Eye (tissue), 1 donor: ENCODE data around the gene MOXD1.
A peak's percentile ranks its signal among the peaks of the same experiment; 100 is the strongest.

Experiments
- DNase-seq: peaks from one replicate; pipeline ENCODE4 v3.0.0-alpha.2; 2015

Gene MOXD1

GRCh38 chr6:132400883-132401617 is at the start of gene MOXD1:
MOXD1 (minus strand) TSS chr6:132401475; CDS start chr6:132401426, 49 bp downstream.
- DNase-seq: peak; percentile 76

GRCh38 chr6:132446855-132447241 is 45.6 kb upstream of the MOXD1 start:
- no peak for DNase-seq

- peak; percentile 73 for DNase-seq
Observed at GRCh38 chr6:132446141-132446854, 45.0 kb upstream of the MOXD1 start.

- peak; percentile 86 for DNase-seq
Observed at GRCh38 chr6:132445201-132445951, 44.1 kb upstream of the MOXD1 start.

- DNase-seq: no peak
Observed at GRCh38 chr6:132443206-132443605, 41.9 kb upstream of the MOXD1 start.

- DNase-seq: no peak
Observed at GRCh38 chr6:132430110-132430509, 28.8 kb upstream of the MOXD1 start.

GRCh38 chr6:132425176-132425575 is 23.9 kb upstream of the MOXD1 start:
- DNase-seq: no peak

- DNase-seq: no peak
Observed at GRCh38 chr6:132423839-132424238, 22.6 kb upstream of the MOXD1 start.

GRCh38 chr6:132418235-132418965 is 17.1 kb upstream of the MOXD1 start:
- no peak for DNase-seq

- DNase-seq: no peak
Observed at GRCh38 chr6:132414761-132415160, 13.5 kb upstream of the MOXD1 start.

- no peak for DNase-seq
Observed at GRCh38 chr6:132414322-132414721, 13.0 kb upstream of the MOXD1 start.

GRCh38 chr6:132413499-132413802 is 12.2 kb upstream of the MOXD1 start:
- DNase-seq: no peak

- no peak for DNase-seq
Observed at GRCh38 chr6:132412656-132413498, 11.6 kb upstream of the MOXD1 start.

- no peak for DNase-seq
Observed at GRCh38 chr6:132411296-132411695, 10.0 kb upstream of the MOXD1 start.

- DNase-seq: no peak
Observed at GRCh38 chr6:132410830-132411229, 9.6 kb upstream of the MOXD1 start.

GRCh38 chr6:132405143-132405915 is 4.1 kb upstream of the MOXD1 start:
- no peak for DNase-seq

GRCh38 chr6:132404736-132405135 is 3.5 kb upstream of the MOXD1 start:
- DNase-seq: no peak

GRCh38 chr6:132404330-132404729 is 3.1 kb upstream of the MOXD1 start:
- no peak for DNase-seq

GRCh38 chr6:132401618-132402285 is 477 bp upstream of the MOXD1 start:
- DNase-seq: peak; percentile 69

- DNase-seq: peak; percentile 50
Observed at GRCh38 chr6:132400555-132400882, 756 bp downstream of the MOXD1 start.
